ENCODE measurements around the gene RERG.

RERG gene

DNA sequence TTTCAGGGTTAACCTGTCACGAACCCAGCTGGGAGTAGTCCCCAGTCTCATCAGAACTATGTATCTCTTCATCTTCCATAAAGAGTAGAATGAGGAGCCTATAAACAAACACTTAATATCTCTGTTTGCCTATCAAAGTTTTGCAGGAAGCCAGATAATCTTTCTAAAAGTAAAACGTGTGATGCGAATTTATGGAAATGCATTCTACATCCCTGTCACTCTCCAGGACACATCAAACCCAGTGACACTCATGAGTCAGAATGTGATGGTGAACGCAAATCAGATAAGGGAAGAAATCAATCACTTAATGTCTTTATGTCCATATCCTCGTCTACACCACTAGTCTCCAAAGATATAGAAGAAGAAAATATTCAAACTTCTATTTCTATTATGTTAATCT lies 37.4 kb downstream of the RERG start:
- ChIA-PET POLR2A (no interaction called here), CTCF (no interaction called here)
- no peak overlapping the region for H3K4me3 ChIP-seq (ENCODE audit: control insufficient read depth in 1 of 7, extremely low read depth in 1 of 7, insufficient read depth in 4 of 7, low read depth in 2 of 7, low read length in 6 of 7)
- WGBS (ENCODE audit: insufficient coverage): 100% methylated on average over 1 of the region's 5 CpGs
- no peaks in the 10 kb centered on the region for H3K36me3 ChIP-seq (ENCODE audit: control insufficient read depth in 4 of 4, insufficient read depth in 4 of 4, low read length in 3 of 4)
- H3K4me1 ChIP-seq (ENCODE audit: control extremely low read depth in 1 of 4, control insufficient read depth in 4 of 4, insufficient read depth in 4 of 4, low read length in 3 of 4): no peaks in the 10 kb centered on the region
- H3K27me3 ChIP-seq (replicated peaks in 2 of 5; ENCODE audit: control insufficient read depth in 4 of 5, insufficient read depth in 5 of 5, low read length in 4 of 5): peaks cover 0 to 2% (median 0%) of the 10 kb centered on the region in 5 experiments
- DNase-seq: no peak
- no peaks in the 10 kb centered on the region for H3K9me3 ChIP-seq (ENCODE audit: control extremely low read depth in 1 of 5, control insufficient read depth in 4 of 5, insufficient read depth in 2 of 5, low read depth in 1 of 5, low read length in 4 of 5)
- H3K27ac ChIP-seq (ENCODE audit: insufficient read depth in 1 of 2, low read depth in 1 of 2, low read length in 2 of 2, poor library complexity in 1 of 2, severe bottlenecking in 2 of 2): no peak overlapping the region

DNA sequence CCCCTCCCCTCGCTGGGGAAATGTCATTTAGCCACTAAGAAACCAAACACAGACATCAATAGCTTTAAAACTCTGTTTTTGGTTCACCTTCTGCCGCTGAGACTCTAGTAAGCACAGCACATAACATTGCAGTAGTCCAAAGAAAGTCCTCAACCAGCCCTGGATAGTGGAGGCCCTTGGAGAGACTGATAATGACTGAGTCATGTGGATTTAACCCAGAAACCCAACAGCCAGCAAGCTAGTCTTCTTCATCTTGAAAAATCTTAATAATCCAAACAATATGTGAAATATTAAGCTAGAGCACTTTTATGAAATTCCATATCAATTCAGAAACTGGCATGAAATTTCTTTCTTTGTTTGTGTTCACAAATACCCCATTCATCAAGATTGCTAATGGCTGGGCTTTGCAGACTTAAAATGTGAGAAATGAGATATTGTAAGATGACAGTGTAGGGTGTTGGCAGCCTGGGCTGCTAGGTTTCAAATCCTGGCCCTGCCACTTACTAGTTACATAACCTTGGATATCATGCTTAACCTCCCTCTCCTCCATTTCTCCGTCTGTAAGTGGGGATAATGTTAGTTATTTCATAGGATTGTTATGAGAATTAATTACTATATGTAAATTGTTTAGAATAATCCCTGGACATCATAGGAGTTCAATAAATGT lies 40.1 kb downstream of the RERG start:
- Histone ChIP-seq H3K36me3 (ENCODE audit: control insufficient read depth in 4 of 4, insufficient read depth in 4 of 4, low read length in 3 of 4) (no peaks in the 10 kb centered on the region), H3K4me1 (ENCODE audit: control extremely low read depth in 1 of 4, control insufficient read depth in 4 of 4, insufficient read depth in 4 of 4, low read length in 3 of 4) (no peaks in the 10 kb centered on the region), H3K9me3 (ENCODE audit: control extremely low read depth in 1 of 5, control insufficient read depth in 4 of 5, insufficient read depth in 2 of 5, low read depth in 1 of 5, low read length in 4 of 5) (no peaks in the 10 kb centered on the region), H3K4me3 (ENCODE audit: control insufficient read depth in 1 of 7, extremely low read depth in 1 of 7, insufficient read depth in 4 of 7, low read depth in 2 of 7, low read length in 6 of 7) (no peak overlapping the region), H3K27ac (ENCODE audit: insufficient read depth in 1 of 2, low read depth in 1 of 2, low read length in 2 of 2, poor library complexity in 1 of 2, severe bottlenecking in 2 of 2) (no peak overlapping the region), H3K27me3 (replicated peaks in 2 of 5; ENCODE audit: control insufficient read depth in 4 of 5, insufficient read depth in 5 of 5, low read length in 4 of 5) (peaks cover 0 to 2% (median 0%) of the 10 kb centered on the region in 5 experiments)
- DNase-seq: no peak
- POLR2A ChIA-PET: no interaction called here
- CTCF ChIA-PET: interaction anchor here (1.5 to 2.1 kb wide), 2 partner anchors 11 to 86 kb away, joined by 3 to 5 read pairs; no protein-coding TSS in a partner anchor
- no CpG with 5 or more reads among the region's 3 CpGs for WGBS (ENCODE audit: insufficient coverage)

DNA sequence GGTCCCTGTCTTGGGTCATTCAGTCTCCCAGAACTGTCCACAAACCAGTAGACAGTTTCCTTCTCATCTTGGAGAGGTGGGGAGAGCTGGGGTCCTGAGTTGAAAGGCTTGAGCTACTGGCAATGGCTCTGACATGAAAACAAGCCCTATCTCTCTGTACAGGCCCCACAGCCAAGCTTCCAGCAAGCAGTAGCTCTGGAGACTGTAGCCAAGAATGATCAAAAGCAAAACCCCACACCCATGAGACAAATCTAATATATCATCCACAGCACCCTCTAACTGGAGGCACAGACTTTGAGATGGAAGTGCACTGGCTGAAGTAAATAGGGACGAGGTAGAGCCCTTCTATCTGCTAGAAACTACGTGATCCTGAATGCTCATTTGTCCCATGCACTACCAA lies 40.9 kb downstream of the RERG start:
- no peak for DNase-seq
- POLR2A ChIA-PET: no interaction called here
- Histone ChIP-seq H3K9me3 (ENCODE audit: control extremely low read depth in 1 of 5, control insufficient read depth in 4 of 5, insufficient read depth in 2 of 5, low read depth in 1 of 5, low read length in 4 of 5) (no peaks in the 10 kb centered on the region), H3K27ac (ENCODE audit: insufficient read depth in 1 of 2, low read depth in 1 of 2, low read length in 2 of 2, poor library complexity in 1 of 2, severe bottlenecking in 2 of 2) (no peak overlapping the region), H3K4me3 (ENCODE audit: control insufficient read depth in 1 of 7, extremely low read depth in 1 of 7, insufficient read depth in 4 of 7, low read depth in 2 of 7, low read length in 6 of 7) (no peak overlapping the region), H3K27me3 (replicated peaks in 2 of 5; ENCODE audit: control insufficient read depth in 4 of 5, insufficient read depth in 5 of 5, low read length in 4 of 5) (peaks cover 0 to 2% (median 0%) of the 10 kb centered on the region in 5 experiments), H3K4me1 (ENCODE audit: control extremely low read depth in 1 of 4, control insufficient read depth in 4 of 4, insufficient read depth in 4 of 4, low read length in 3 of 4) (no peaks in the 10 kb centered on the region), H3K36me3 (ENCODE audit: control insufficient read depth in 4 of 4, insufficient read depth in 4 of 4, low read length in 3 of 4) (no peaks in the 10 kb centered on the region)
- CTCF ChIA-PET: interaction anchor here (1.5 to 2.1 kb wide), 2 partner anchors 11 to 87 kb away, joined by 3 to 5 read pairs; no protein-coding TSS in a partner anchor
- WGBS (ENCODE audit: insufficient coverage): 100% methylated on average over 2 of the region's 2 CpGs

DNA sequence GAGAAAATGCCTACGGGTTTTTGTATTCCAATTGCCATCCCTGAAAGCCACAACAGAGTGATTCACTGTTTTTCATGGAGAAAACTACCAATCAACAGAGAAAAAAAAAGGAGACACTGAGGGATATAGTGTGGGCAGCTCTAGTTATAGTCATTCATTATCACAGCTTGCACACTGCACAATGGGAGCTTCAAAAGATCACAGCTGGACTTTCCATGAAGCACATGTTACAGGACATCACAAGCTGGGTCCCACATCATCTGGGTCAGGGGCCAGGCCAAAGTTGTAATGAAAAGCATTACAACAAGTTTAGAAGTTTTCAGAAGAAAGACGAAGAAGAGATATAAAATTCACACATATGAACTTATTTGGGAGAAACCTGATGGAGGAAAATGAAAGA lies 41.5 kb downstream of the RERG start:
- peaks cover 0 to 2% (median 0%) of the 10 kb centered on the region in 5 experiments for H3K27me3 ChIP-seq (replicated peaks in 2 of 5; ENCODE audit: control insufficient read depth in 4 of 5, insufficient read depth in 5 of 5, low read length in 4 of 5)
- no peak for DNase-seq
- no peaks in the 10 kb centered on the region for H3K9me3 ChIP-seq (ENCODE audit: control extremely low read depth in 1 of 5, control insufficient read depth in 4 of 5, insufficient read depth in 2 of 5, low read depth in 1 of 5, low read length in 4 of 5)
- H3K27ac ChIP-seq (ENCODE audit: insufficient read depth in 1 of 2, low read depth in 1 of 2, low read length in 2 of 2, poor library complexity in 1 of 2, severe bottlenecking in 2 of 2): no peak overlapping the region
- ChIA-PET POLR2A (no interaction called here), CTCF (interaction anchor here (0.7 to 2.1 kb wide), 2 partner anchors 12 to 1003 kb away, joined by 3 to 5 read pairs; no protein-coding TSS in a partner anchor)
- H3K36me3 ChIP-seq (ENCODE audit: control insufficient read depth in 4 of 4, insufficient read depth in 4 of 4, low read length in 3 of 4): no peaks in the 10 kb centered on the region
- H3K4me3 ChIP-seq (ENCODE audit: control insufficient read depth in 1 of 7, extremely low read depth in 1 of 7, insufficient read depth in 4 of 7, low read depth in 2 of 7, low read length in 6 of 7): no peak overlapping the region
- H3K4me1 ChIP-seq (ENCODE audit: control extremely low read depth in 1 of 4, control insufficient read depth in 4 of 4, insufficient read depth in 4 of 4, low read length in 3 of 4): no peaks in the 10 kb centered on the region
- WGBS (ENCODE audit: insufficient coverage): no CpG with 5 or more reads among the region's 2 CpGs

DNA sequence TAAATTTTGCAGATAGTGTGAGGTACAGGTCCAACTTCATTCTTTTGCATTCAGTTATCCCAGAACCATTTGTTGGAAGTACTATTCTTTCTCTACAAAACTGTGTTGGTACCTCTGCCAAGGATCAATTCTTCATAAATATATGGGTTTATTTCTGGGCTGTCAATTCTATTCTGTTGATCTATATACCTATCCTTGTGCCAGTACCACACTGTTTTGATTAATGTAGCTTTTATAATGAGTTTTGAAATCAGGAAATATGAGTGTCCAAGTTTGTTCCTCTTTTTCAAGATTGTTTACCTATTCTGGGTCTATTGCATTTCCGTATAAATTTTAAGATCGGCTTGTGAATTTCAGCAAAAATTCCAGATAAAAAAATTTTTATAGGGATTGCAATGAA lies 48.1 kb downstream of the RERG start:
- no peaks in the 10 kb centered on the region for H3K9me3 ChIP-seq (ENCODE audit: control extremely low read depth in 1 of 5, control insufficient read depth in 4 of 5, insufficient read depth in 2 of 5, low read depth in 1 of 5, low read length in 4 of 5)
- peaks cover 0 to 10% (median 2%) of the 10 kb centered on the region in 5 experiments for H3K27me3 ChIP-seq (replicated peaks in 2 of 5; ENCODE audit: control insufficient read depth in 4 of 5, insufficient read depth in 5 of 5, low read length in 4 of 5)
- CTCF ChIA-PET: interaction anchor here (3.7 kb wide), 1 partner anchor 48 kb away, joined by 13 read pairs; the partner anchor contains the start of gene RERG
- no peak overlapping the region for H3K27ac ChIP-seq (ENCODE audit: insufficient read depth in 1 of 2, low read depth in 1 of 2, low read length in 2 of 2, poor library complexity in 1 of 2, severe bottlenecking in 2 of 2)
- no peak for DNase-seq
- WGBS (ENCODE audit: insufficient coverage): no CpG with 5 or more reads among the region's 2 CpGs
- H3K4me1 ChIP-seq (ENCODE audit: control extremely low read depth in 1 of 4, control insufficient read depth in 4 of 4, insufficient read depth in 4 of 4, low read length in 3 of 4): no peaks in the 10 kb centered on the region
- no peaks in the 10 kb centered on the region for H3K36me3 ChIP-seq (ENCODE audit: control insufficient read depth in 4 of 4, insufficient read depth in 4 of 4, low read length in 3 of 4)
- no peak overlapping the region for H3K4me3 ChIP-seq (ENCODE audit: control insufficient read depth in 1 of 7, extremely low read depth in 1 of 7, insufficient read depth in 4 of 7, low read depth in 2 of 7, low read length in 6 of 7)
- POLR2A ChIA-PET: no interaction called here

DNA sequence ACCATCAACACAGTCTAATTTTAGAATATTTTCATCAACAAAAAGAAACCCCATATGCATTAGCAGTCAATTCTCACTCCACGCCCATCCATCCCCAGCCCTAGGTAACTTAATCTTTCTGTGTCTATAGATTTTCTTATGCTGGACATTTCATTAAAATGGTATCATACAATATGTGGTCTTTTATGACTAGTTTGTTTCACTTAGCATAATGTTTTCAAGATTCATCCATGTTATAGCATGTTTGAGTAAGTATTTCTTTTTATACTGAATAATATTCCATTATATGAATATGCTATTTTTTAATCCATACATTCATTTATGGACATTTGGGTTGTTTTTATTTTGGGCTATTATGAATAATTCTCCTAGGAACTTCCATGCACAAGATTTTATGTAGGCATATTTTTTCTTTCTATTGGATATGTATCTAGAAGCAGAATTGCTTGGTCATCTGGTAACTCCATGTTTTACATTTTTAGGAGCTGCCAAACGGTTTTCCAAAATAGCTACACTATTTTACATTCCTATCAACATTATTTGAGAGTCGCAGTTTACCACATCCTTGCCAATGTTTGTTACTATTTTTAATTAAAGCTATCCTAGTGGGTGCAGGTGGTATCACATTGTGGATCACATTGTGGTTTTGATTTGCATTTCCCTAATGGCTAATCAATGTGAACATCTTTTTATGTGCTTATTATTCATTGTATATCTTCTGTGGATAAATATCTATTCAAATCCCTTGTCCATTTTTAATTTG lies 49.0 kb downstream of the RERG start:
- WGBS (ENCODE audit: insufficient coverage): no CpG with 5 or more reads among the region's 3 CpGs
- POLR2A ChIA-PET: no interaction called here
- CTCF ChIA-PET: interaction anchor here (3.7 kb wide), 1 partner anchor 49 kb away, joined by 13 read pairs; the partner anchor contains the start of gene RERG

More for the DNA sequence above, 49.0 kb downstream of the RERG start:
- Histone ChIP-seq H3K4me3 (ENCODE audit: control insufficient read depth in 1 of 7, extremely low read depth in 1 of 7, insufficient read depth in 4 of 7, low read depth in 2 of 7, low read length in 6 of 7) (no peak overlapping the region), H3K4me1 (ENCODE audit: control extremely low read depth in 1 of 4, control insufficient read depth in 4 of 4, insufficient read depth in 4 of 4, low read length in 3 of 4) (no peaks in the 10 kb centered on the region), H3K36me3 (ENCODE audit: control insufficient read depth in 4 of 4, insufficient read depth in 4 of 4, low read length in 3 of 4) (no peaks in the 10 kb centered on the region), H3K27me3 (replicated peaks in 2 of 5; ENCODE audit: control insufficient read depth in 4 of 5, insufficient read depth in 5 of 5, low read length in 4 of 5) (peaks cover 0 to 13% (median 2%) of the 10 kb centered on the region in 5 experiments), H3K27ac (ENCODE audit: insufficient read depth in 1 of 2, low read depth in 1 of 2, low read length in 2 of 2, poor library complexity in 1 of 2, severe bottlenecking in 2 of 2) (no peak overlapping the region), H3K9me3 (ENCODE audit: control extremely low read depth in 1 of 5, control insufficient read depth in 4 of 5, insufficient read depth in 2 of 5, low read depth in 1 of 5, low read length in 4 of 5) (no peaks in the 10 kb centered on the region)
- no peak for DNase-seq

Data from common myeloid progenitor, CD34-positive (primary cell).